ENCODE results near the gene SPATA46. TPM values are rescaled to one million over a fixed set of nuclear protein-coding genes. Genes with fewer than 3 reads are reported as not detected.

Gene SPATA46
- total and polyA plus RNA-seq, 2 experiments from 2014 or later = not detected

- H2AFZ ChIP-seq = no peak overlapping the region
These were observed 33.2 kb downstream of the SPATA46 start for GRCh38 chr1:162343470-162343869.

DNA sequence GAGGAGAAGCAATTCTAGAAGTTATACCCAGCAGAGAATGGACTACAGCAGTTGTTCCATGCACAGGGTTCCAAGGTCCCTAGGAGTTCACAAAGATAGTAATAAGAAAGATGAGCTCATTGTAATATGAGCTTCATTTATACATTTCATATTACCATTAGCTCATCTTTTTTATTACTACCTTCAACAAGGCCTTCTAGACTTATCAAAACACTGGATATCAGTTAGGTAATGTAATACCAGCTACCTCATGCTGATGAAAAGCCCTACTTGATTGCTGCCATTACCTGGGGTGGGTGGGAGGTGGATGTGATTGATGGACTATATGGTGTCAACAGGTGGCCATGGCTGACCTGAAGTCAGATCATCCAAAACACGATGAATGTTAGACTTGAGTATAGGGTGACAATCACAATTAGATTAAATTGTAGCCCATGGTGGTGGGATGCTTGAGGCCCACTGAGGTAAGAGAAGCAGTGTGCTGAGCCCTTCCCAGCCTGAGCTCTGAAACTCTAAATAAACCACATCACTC lies 34.1 kb downstream of the SPATA46 start:
- Histone ChIP-seq H3K4me3 (no peak overlapping the region), H3K9me2 (replicated peaks; ENCODE audit: insufficient read depth) (no peaks in the 10 kb centered on the region), H3K9me3 (ENCODE audit: low read depth) (no peaks in the 10 kb centered on the region), H3K36me3 (replicated peaks; ENCODE audit: insufficient read depth, low read depth) (no peaks in the 10 kb centered on the region), H3K27me3 (no peaks in the 10 kb centered on the region), H3K27ac (no peak overlapping the region), H3K4me1 (ENCODE audit: insufficient read depth) (no peaks in the 10 kb centered on the region), H3K79me2 (no peaks in the 10 kb centered on the region), H4K20me1 (ENCODE audit: insufficient read depth, poor library complexity, severe bottlenecking) (no peaks in the 10 kb centered on the region), H3K4me2 (no peak overlapping the region), H2AFZ (no peak overlapping the region)
- TF ChIP-seq EZH2 (IDR thresholded peaks at IDR 0.05; ENCODE audit: borderline replicate concordance) = no peak
- TF ChIP-seq EZH2phosphoT487 (IDR thresholded peaks at IDR 0.05; ENCODE audit: low read depth, severe bottlenecking, unreplicated experiment) = no peak
- TF ChIP-seq CTCF (IDR thresholded peaks at IDR 0.05; ENCODE audit: poor library complexity) = no peak
- DNase-seq (ENCODE audit: low spot score) = no peak
- 96% methylated on average over 1 of the region's 1 CpG for WGBS (ENCODE audit: low lambda C conversion rate, missing lambda C conversion rate)

More at GRCh38 chr1:162343470-162343869, 33.2 kb downstream of the SPATA46 start:
- WGBS (ENCODE audit: low lambda C conversion rate, missing lambda C conversion rate) = 90% methylated on average over 5 of the region's 5 CpGs
- H4K20me1 ChIP-seq (ENCODE audit: insufficient read depth, poor library complexity, severe bottlenecking) = no peaks in the 10 kb centered on the region
- no peaks in the 10 kb centered on the region for H3K79me2 ChIP-seq
- no peak overlapping the region for H3K27ac ChIP-seq
- H3K9me3 ChIP-seq (ENCODE audit: low read depth) = no peaks in the 10 kb centered on the region
- DNase-seq (ENCODE audit: low spot score) = no peak
- TF ChIP-seq CTCF (IDR thresholded peaks at IDR 0.05; ENCODE audit: poor library complexity) (no peak), EZH2 (IDR thresholded peaks at IDR 0.05; ENCODE audit: borderline replicate concordance) (no peak), EZH2phosphoT487 (IDR thresholded peaks at IDR 0.05; ENCODE audit: low read depth, severe bottlenecking, unreplicated experiment) (no peak)
- H3K4me1 ChIP-seq (ENCODE audit: insufficient read depth) = no peaks in the 10 kb centered on the region
- no peaks in the 10 kb centered on the region for H3K36me3 ChIP-seq (replicated peaks; ENCODE audit: insufficient read depth, low read depth)
- H3K4me3 ChIP-seq = no peak overlapping the region
- no peaks in the 10 kb centered on the region for H3K27me3 ChIP-seq
- H3K9me2 ChIP-seq (replicated peaks; ENCODE audit: insufficient read depth) = no peaks in the 10 kb centered on the region
- no peak overlapping the region for H3K4me2 ChIP-seq

- Histone ChIP-seq H3K4me1 (ENCODE audit: insufficient read depth) (no peaks in the 10 kb centered on the region), H3K27ac (no peak overlapping the region), H3K4me3 (no peak overlapping the region), H3K9me3 (ENCODE audit: low read depth) (no peaks in the 10 kb centered on the region), H4K20me1 (ENCODE audit: insufficient read depth, poor library complexity, severe bottlenecking) (no peaks in the 10 kb centered on the region), H3K79me2 (no peaks in the 10 kb centered on the region), H2AFZ (no peak overlapping the region), H3K4me2 (no peak overlapping the region), H3K9me2 (replicated peaks; ENCODE audit: insufficient read depth) (no peaks in the 10 kb centered on the region), H3K27me3 (no peaks in the 10 kb centered on the region), H3K36me3 (replicated peaks; ENCODE audit: insufficient read depth, low read depth) (no peaks in the 10 kb centered on the region)
- WGBS (ENCODE audit: low lambda C conversion rate, missing lambda C conversion rate) = 90% methylated on average over 7 of the region's 7 CpGs
- TF ChIP-seq CTCF (IDR thresholded peaks at IDR 0.05; ENCODE audit: poor library complexity) = no peak
- TF ChIP-seq EZH2 (IDR thresholded peaks at IDR 0.05; ENCODE audit: borderline replicate concordance) = no peak
- no peak for TF ChIP-seq EZH2phosphoT487 (IDR thresholded peaks at IDR 0.05; ENCODE audit: low read depth, severe bottlenecking, unreplicated experiment)
- DNase-seq (ENCODE audit: low spot score) = no peak
These were observed 39.9 kb downstream of the SPATA46 start for GRCh38 chr1:162336621-162337285.

All from hepatocyte (in vitro differentiated cells).